Measurements from ENCODE around the gene P2RY14.

P2RY14 gene

GRCh38 chr3:151301787-151302186 lies 23.4 kb upstream of the P2RY14 start:
- no peak for DNase-seq (ENCODE audit: low read depth)

- no peak for DNase-seq (ENCODE audit: low read depth)
Measured at GRCh38 chr3:151300539-151300938, 22.2 kb upstream of the P2RY14 start.

GRCh38 chr3:151299006-151299405 lies 20.7 kb upstream of the P2RY14 start:
- DNase-seq (ENCODE audit: low read depth) = no peak

- no peak for DNase-seq (ENCODE audit: low read depth)
Measured at GRCh38 chr3:151297429-151297828, 19.1 kb upstream of the P2RY14 start.

- no peak for DNase-seq (ENCODE audit: low read depth)
Measured at GRCh38 chr3:151296226-151296625, 17.9 kb upstream of the P2RY14 start.

GRCh38 chr3:151293127-151293526 lies 14.8 kb upstream of the P2RY14 start:
- no peak for DNase-seq (ENCODE audit: low read depth)

- no peak for DNase-seq (ENCODE audit: low read depth)
Measured at GRCh38 chr3:151290673-151291072, 12.3 kb upstream of the P2RY14 start.

GRCh38 chr3:151289445-151289844 lies 11.1 kb upstream of the P2RY14 start:
- no peak for DNase-seq (ENCODE audit: low read depth)

GRCh38 chr3:151285940-151286339 lies 7.6 kb upstream of the P2RY14 start:
- no peak for DNase-seq (ENCODE audit: low read depth)

GRCh38 chr3:151283907-151284461 lies 5.6 kb upstream of the P2RY14 start:
- no peak for DNase-seq (ENCODE audit: low read depth)

- no peak for DNase-seq (ENCODE audit: low read depth)
Measured at GRCh38 chr3:151283387-151283786, 5.0 kb upstream of the P2RY14 start.

- DNase-seq (ENCODE audit: low read depth) = no peak
Measured at GRCh38 chr3:151282921-151283320, 4.6 kb upstream of the P2RY14 start.

GRCh38 chr3:151281671-151282324 lies 3.5 kb upstream of the P2RY14 start:
- DNase-seq (ENCODE audit: low read depth) = no peak

GRCh38 chr3:151276687-151277042 lies 1.7 kb downstream of the P2RY14 start:
- no peak for DNase-seq (ENCODE audit: low read depth)

- no peak for DNase-seq (ENCODE audit: low read depth)
Measured at GRCh38 chr3:151276038-151276686, 2.2 kb downstream of the P2RY14 start.

GRCh38 chr3:151275091-151275490 lies 3.3 kb downstream of the P2RY14 start:
- DNase-seq (ENCODE audit: low read depth) = no peak

GRCh38 chr3:151269631-151270030 lies 8.7 kb downstream of the P2RY14 start:
- no peak for DNase-seq (ENCODE audit: low read depth)

- no peak for DNase-seq (ENCODE audit: low read depth)
Measured at GRCh38 chr3:151268267-151269235, 9.8 kb downstream of the P2RY14 start.

- DNase-seq (ENCODE audit: low read depth) = no peak
Measured at GRCh38 chr3:151267066-151267465, 11.3 kb downstream of the P2RY14 start.

- DNase-seq (ENCODE audit: low read depth) = no peak
Measured at GRCh38 chr3:151265866-151266265, 12.5 kb downstream of the P2RY14 start.

GRCh38 chr3:151265166-151265565 lies 13.2 kb downstream of the P2RY14 start:
- no peak for DNase-seq (ENCODE audit: low read depth)

GRCh38 chr3:151264605-151265004 lies 13.7 kb downstream of the P2RY14 start:
- DNase-seq (ENCODE audit: low read depth) = no peak
